CD14-positive monocyte (primary cell): ENCODE data around the gene DAZAP1. TPM values are rescaled to one million over a fixed set of nuclear protein-coding genes. Genes with fewer than 3 reads are reported as not detected.

Experiments
- DNase-seq, 3 donors: peaks; one replicate each; pipeline ENCODE4 v3.0.0-alpha.2; 2011 to 2022
- H2AFZ ChIP-seq: 2 replicates; pipeline ENCODE4 v1.6.0; 2012; ENCODE audit warnings: mild to moderate bottlenecking, low read depth, low read length, inconsistent platforms; ENCODE audit not compliant: insufficient read depth, poor library complexity, severe bottlenecking
- H3K27ac ChIP-seq, 2 donors: 1 replicate in 1 of 2; 2 replicates in 1 of 2; pipeline ENCODE4 v1.5.1; 2012 to 2013; ENCODE audit warnings: low read length in 2 of 2, control low read depth in 1 of 2, inconsistent platforms in 1 of 2, low read depth in 1 of 2, mild to moderate bottlenecking in 1 of 2
- H3K27me3 ChIP-seq, 2 donors: one replicate each; pipeline versions ENCODE4 v1.6.0 to v1.6.1; 2011 to 2013; ENCODE audit warnings: low read length in 2 of 2; ENCODE audit not compliant: control insufficient read depth in 2 of 2, insufficient read depth in 2 of 2
- H3K36me3 ChIP-seq, 2 donors: replicated peaks in 1 of 2; 1 replicate in 1 of 2; 2 replicates in 1 of 2; pipeline versions ENCODE4 v1.5.1 to v1.6.1; 2012 to 2013; ENCODE audit warnings: low read length in 2 of 2, control low read depth in 1 of 2, inconsistent platforms in 1 of 2, mild to moderate bottlenecking in 1 of 2; ENCODE audit not compliant: insufficient read depth in 2 of 2, control insufficient read depth in 1 of 2
- H3K4me1 ChIP-seq, 2 donors: 1 replicate in 1 of 2; 2 replicates in 1 of 2; pipeline versions ENCODE4 v1.5.1 to v1.6.1; 2012 to 2013; ENCODE audit warnings: low read length in 2 of 2, control low read depth in 1 of 2, inconsistent platforms in 1 of 2, mild to moderate bottlenecking in 1 of 2, moderate library complexity in 1 of 2; ENCODE audit not compliant: insufficient read depth in 2 of 2, control insufficient read depth in 1 of 2
- H3K4me2 ChIP-seq: replicated peaks from 2 replicates; pipeline ENCODE3; 2012; ENCODE audit warnings: low read length, moderate library complexity, mild to moderate bottlenecking; ENCODE audit not compliant: poor library complexity, severe bottlenecking; ENCODE audit errors: extremely low read depth
- H3K4me3 ChIP-seq, 3 experiments: fragments of 200-600 bp in 1 of 3; sonication (generic) in 1 of 3; replicated peaks in 1 of 3; 1 replicate in 2 of 3; 2 replicates in 1 of 3; pipeline ENCODE4 v1.5.1; 2011 to 2013; ENCODE audit warnings: low read length in 3 of 3, mild to moderate bottlenecking in 3 of 3, control low read depth in 2 of 3, low read depth in 2 of 3, inconsistent platforms in 1 of 3, moderate library complexity in 1 of 3
- H3K79me2 ChIP-seq: 2 replicates; pipeline ENCODE4 v1.6.0; 2012; ENCODE audit warnings: mild to moderate bottlenecking, control low read depth, inconsistent platforms, low read length, moderate library complexity; ENCODE audit not compliant: insufficient read depth
- H3K9ac ChIP-seq: 2 replicates; pipeline ENCODE4 v1.6.0; 2017; ENCODE audit warnings: low read length, mild to moderate bottlenecking; ENCODE audit not compliant: insufficient read depth, poor library complexity, severe bottlenecking
- H3K9me3 ChIP-seq, 2 donors: replicated peaks in 1 of 2; 1 replicate in 1 of 2; 2 replicates in 1 of 2; pipeline versions ENCODE4 v1.5.1 to v1.6.1; 2012 to 2013; ENCODE audit warnings: low read length in 2 of 2, control low read depth in 1 of 2; ENCODE audit not compliant: control insufficient read depth in 1 of 2, insufficient read depth in 1 of 2
- H4K20me1 ChIP-seq: 2 replicates; pipeline ENCODE4 v1.6.0; 2012; ENCODE audit warnings: mild to moderate bottlenecking, low read length, control low read depth, moderate library complexity; ENCODE audit not compliant: insufficient read depth
- H3K27ac Mint-ChIP-seq, 7 donors: one replicate each; pipeline ENCODE4 v1.8.0; 2020; ENCODE audit warnings: mild to moderate bottlenecking in 7 of 7, mixed read lengths in 7 of 7, moderate library complexity in 6 of 7, inconsistent platforms in 2 of 7
- H3K27me3 Mint-ChIP-seq, 3 donors: one replicate each; pipeline ENCODE4 v1.8.0; 2021 to 2022; ENCODE audit warnings: low read depth in 3 of 3, mild to moderate bottlenecking in 3 of 3, mixed read lengths in 3 of 3, moderate library complexity in 3 of 3, inconsistent platforms in 1 of 3
- H3K36me3 Mint-ChIP-seq, 2 donors: one replicate each; pipeline ENCODE4 v1.8.0; 2020; ENCODE audit warnings: mixed read lengths in 2 of 2, inconsistent platforms in 1 of 2, mild to moderate bottlenecking in 1 of 2
- H3K4me1 Mint-ChIP-seq: one replicate; pipeline ENCODE4 v1.8.0; 2020; ENCODE audit warnings: mild to moderate bottlenecking, mixed read lengths
- H3K4me3 Mint-ChIP-seq, 2 donors: one replicate each; pipeline ENCODE4 v1.8.0; 2020; ENCODE audit warnings: mild to moderate bottlenecking in 2 of 2, mixed read lengths in 2 of 2, moderate library complexity in 1 of 2
- H3K9me3 Mint-ChIP-seq, 7 donors: one replicate each; pipeline ENCODE4 v1.8.0; 2020 to 2022; ENCODE audit warnings: mixed read lengths in 7 of 7, mild to moderate bottlenecking in 6 of 7, moderate library complexity in 6 of 7, inconsistent platforms in 2 of 7
- WGBS: methylation state at CpG from one replicate; pipeline ENCODE4 v1.1.5; 2013; ENCODE audit warnings: missing lambda C conversion rate; ENCODE audit not compliant: insufficient coverage; 5-methylcytosine and 5-hydroxymethylcytosine counted together
- intact Hi-C, 2 donors: fragments of 100-400 bp; cut with micrococcal nuclease; formaldehyde crosslinking; loops; one replicate each; pipeline versions ENCODE4 v1.15.0 to v1.15.1; 2023
- polyA plus RNA-seq, 3 donors: library from polyadenylated mRNA; depleted of rRNA in 1 of 3; unstranded in 2 of 3; stranded (reverse) in 1 of 3; fragments of 300-500 nt in 2 of 3; fragments of >200 nt in 1 of 3; fragmentation: Illumina TruSeq in 2 of 3; gene quantifications; 1 replicate in 2 of 3; 2 replicates in 1 of 3; pipeline ENCODE4 v1.2.3, GENCODE V29; 2012 to 2021
- TF ChIP-seq, protein P1 (sequence below): fragments of 200-600 bp; IDR thresholded peaks from one replicate; pipeline ENCODE4 v1.8.0; 2022; ENCODE audit warnings: antibody characterized with exemption, mild to moderate bottlenecking

Gene DAZAP1
- polyA plus RNA-seq, 3 donors: 3.3 to 57.1 (median 4.2) TPM

GRCh38 chr19:1366296-1366695 lies 41.1 kb upstream of the DAZAP1 start:
- peaks cover 30 to 35% of the 10 kb centered on the region in 2 donors for H3K4me1 ChIP-seq
- peaks cover 0 to 5% (median 2%) of the 10 kb centered on the region in 3 donors for H3K27me3 Mint-ChIP-seq

DNA sequence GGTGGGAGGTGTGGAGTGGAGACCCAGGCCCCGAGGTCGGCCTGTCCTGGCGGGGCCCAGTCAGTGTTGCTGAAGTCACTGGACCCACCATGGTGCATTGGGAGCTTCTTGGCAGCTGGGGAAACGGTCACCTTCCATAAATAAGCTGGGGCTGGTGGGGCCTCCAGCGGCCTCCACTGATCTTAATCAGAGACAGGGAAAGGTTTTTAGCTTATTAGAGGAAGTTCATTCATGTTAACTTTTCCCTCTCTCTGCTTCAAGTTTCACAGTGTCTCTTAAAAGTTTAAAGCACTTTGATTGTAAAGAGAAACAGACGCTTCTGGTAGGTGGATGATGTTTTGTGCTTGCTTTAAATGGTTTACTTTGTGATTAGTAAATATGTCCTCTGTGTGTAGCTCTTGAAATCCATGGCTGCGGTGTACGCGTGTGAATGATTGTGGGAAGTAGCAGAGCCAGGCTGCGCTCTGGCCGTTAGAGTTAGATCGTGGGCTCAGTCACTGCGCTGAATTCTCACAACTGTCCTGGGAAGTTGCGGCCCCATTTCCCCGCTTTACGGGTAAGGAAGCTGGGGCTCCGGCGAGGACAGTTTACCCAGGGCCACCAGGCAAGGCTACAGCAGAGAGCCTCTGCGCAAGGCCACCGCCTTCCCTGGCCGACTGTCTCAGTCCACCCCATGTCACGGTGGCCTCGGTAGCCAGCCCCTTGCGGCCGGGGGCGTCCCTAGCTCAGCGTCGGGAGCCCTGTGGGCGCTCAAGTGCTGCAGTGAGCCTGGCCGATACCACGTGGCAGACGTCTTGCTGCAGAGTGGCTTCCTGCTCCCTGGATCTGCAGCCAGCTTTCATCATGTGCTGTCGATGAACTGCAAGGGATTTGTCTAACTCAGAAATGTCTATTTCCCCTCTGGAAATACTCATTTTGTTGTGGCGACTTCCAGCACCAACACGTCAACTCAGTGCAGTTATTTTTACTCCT lies 40.2 kb upstream of the DAZAP1 start:
- Histone ChIP-seq H3K27ac (no peak overlapping the region), H3K4me2 (peak overlapping the region; percentile 60), H4K20me1 (no peaks in the 10 kb centered on the region), H3K4me1 (peaks cover 30 to 35% of the 10 kb centered on the region in 2 donors), H3K27me3 (no peaks in the 10 kb centered on the region), H3K4me3 (peak overlapping the region in 1 of 3 experiments; percentile 46), H3K79me2 (no peaks in the 10 kb centered on the region), H3K9me3 (no peaks in the 10 kb centered on the region), H3K36me3 (peaks cover 7 to 25% of the 10 kb centered on the region in 2 donors), H2AFZ (no peak overlapping the region), H3K9ac (peak overlapping the region; percentile 51)
- Mint-ChIP-seq H3K36me3 (peaks cover 37 to 61% of the 10 kb centered on the region in 2 donors), H3K27ac (peak overlapping the region in 3 of 7 donors; percentile 1 to 42 (median 35)), H3K4me3 (peak overlapping the region; percentile 3 to 49), H3K4me1 (peaks cover 35% of the 10 kb centered on the region), H3K27me3 (peaks cover 0 to 2% (median 2%) of the 10 kb centered on the region in 3 donors), H3K9me3 (no peaks in the 10 kb centered on the region)
- no peak for DNase-seq
- intact Hi-C loops: no loop called here
- 18% methylated on average over 30 of the region's 35 CpGs for WGBS
- TF ChIP-seq, protein P1, sequence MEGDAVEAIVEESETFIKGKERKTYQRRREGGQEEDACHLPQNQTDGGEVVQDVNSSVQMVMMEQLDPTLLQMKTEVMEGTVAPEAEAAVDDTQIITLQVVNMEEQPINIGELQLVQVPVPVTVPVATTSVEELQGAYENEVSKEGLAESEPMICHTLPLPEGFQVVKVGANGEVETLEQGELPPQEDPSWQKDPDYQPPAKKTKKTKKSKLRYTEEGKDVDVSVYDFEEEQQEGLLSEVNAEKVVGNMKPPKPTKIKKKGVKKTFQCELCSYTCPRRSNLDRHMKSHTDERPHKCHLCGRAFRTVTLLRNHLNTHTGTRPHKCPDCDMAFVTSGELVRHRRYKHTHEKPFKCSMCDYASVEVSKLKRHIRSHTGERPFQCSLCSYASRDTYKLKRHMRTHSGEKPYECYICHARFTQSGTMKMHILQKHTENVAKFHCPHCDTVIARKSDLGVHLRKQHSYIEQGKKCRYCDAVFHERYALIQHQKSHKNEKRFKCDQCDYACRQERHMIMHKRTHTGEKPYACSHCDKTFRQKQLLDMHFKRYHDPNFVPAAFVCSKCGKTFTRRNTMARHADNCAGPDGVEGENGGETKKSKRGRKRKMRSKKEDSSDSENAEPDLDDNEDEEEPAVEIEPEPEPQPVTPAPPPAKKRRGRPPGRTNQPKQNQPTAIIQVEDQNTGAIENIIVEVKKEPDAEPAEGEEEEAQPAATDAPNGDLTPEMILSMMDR: no peak

More at GRCh38 chr19:1366296-1366695, 41.1 kb upstream of the DAZAP1 start:
- DNase-seq: no peak
- 94% methylated on average over 8 of the region's 10 CpGs for WGBS
- no peaks in the 10 kb centered on the region for H4K20me1 ChIP-seq
- no peaks in the 10 kb centered on the region for H3K9me3 ChIP-seq
- peaks cover 7 to 28% of the 10 kb centered on the region in 2 donors for H3K36me3 ChIP-seq
- H3K79me2 ChIP-seq: no peaks in the 10 kb centered on the region
- no peak overlapping the region for H3K4me3 Mint-ChIP-seq
- intact Hi-C loops: no loop called here
- H3K4me2 ChIP-seq: no peak overlapping the region
- H3K27me3 ChIP-seq: no peaks in the 10 kb centered on the region
- H3K4me1 Mint-ChIP-seq: peaks cover 37% of the 10 kb centered on the region
- H3K9me3 Mint-ChIP-seq: no peaks in the 10 kb centered on the region
- no peak overlapping the region for H3K9ac ChIP-seq
- TF ChIP-seq, protein P1: no peak
- H3K36me3 Mint-ChIP-seq: peaks cover 41 to 65% of the 10 kb centered on the region in 2 donors
- H3K27ac ChIP-seq: no peak overlapping the region
- H2AFZ ChIP-seq: no peak overlapping the region
- H3K27ac Mint-ChIP-seq: no peak overlapping the region
- no peak overlapping the region for H3K4me3 ChIP-seq
